Activated CD4-positive, alpha-beta T cell treated with anti-CD3 and anti-CD28 coated beads, Interleukin-2, amount 50 U/mL, for 4 hours (primary cell): ENCODE data around the gene ICAM1.
"Not testable (repeated sequence)": the region's sequence is repeated elsewhere in the genome, so short reads cannot be mapped to it uniquely, and the experiment has no call there.

Experiments
- DNase-seq, 2 experiments: peaks; one replicate each; pipeline ENCODE4 v3.0.0-alpha.2; 2020

The ICAM1 gene

GRCh38 chr19:10270616-10271394 lies at the start of gene ICAM1:
ICAM1 (plus strand) TSS chr19:10271120; CDS start chr19:10271160, 40 bp downstream.
- DNase-seq: peak; percentile 70 to 72

- no peak for DNase-seq
These were observed 48.6 kb upstream of the ICAM1 start for GRCh38 chr19:10222201-10222890.

DNA sequence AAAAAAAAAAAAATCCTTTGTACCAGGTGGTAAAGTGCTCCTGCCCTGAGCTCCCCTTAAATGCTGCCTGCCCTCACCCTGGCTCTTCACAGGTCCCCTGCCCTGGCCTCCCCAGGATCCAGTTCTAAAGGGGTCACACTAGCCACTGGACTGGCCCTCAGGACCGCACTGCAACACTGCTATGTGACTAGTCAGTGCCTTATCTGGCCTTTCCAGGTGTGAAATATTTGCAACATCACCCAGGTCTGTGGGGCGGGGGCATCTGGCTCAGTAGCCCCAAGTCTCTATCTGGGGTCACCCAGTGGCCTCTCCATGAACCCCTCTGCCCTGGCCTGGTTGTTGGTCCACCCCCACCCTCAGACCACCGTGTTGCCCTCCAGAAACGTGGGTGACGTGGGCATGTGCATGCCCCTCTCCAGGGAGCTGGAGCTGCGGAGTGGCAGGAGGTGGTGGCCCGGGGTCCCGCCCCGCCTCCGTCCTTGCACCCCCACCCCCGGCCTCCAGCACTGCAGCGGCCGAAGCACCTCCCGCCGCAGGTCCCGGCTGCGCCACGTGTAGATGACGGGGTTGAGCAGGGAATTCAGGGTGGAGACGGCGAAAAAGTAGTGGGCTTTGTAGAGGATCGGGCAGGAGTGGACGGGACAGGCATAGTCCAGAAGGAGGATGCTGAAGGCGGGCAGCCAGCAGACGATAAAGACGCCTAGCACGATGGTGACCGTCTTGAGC lies 47.3 kb upstream of the ICAM1 start:
- no peak for DNase-seq

GRCh38 chr19:10224337-10224736 lies 46.6 kb upstream of the ICAM1 start:
- DNase-seq: no peak

DNA sequence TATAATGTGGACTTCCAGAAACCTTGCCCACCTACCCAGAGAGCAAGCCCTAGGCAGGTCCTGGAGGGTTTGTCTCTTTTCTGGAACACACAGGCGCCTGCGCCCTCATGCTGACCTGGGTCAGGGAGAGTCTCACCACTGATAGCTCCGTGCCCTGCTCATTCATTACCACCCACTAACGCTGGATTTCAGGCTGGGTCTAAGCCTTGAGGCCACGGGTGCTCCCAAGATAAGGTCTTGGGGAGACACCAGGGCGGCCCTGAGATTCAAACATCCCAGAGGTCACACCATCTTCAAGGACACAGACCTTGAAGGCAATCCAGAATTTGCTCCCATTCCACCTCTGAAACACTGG lies 44.9 kb upstream of the ICAM1 start:
- DNase-seq: no peak

GRCh38 chr19:10226376-10227025 lies 44.4 kb upstream of the ICAM1 start:
- no peak for DNase-seq

- DNase-seq: no peak
These were observed 43.6 kb upstream of the ICAM1 start for GRCh38 chr19:10227026-10227971.

- DNase-seq: no peak
These were observed 42.5 kb upstream of the ICAM1 start for GRCh38 chr19:10228393-10228792.

GRCh38 chr19:10228920-10229319 lies 42.0 kb upstream of the ICAM1 start:
- DNase-seq: peak; percentile 32 to 37

- peak; percentile 78 to 85 for DNase-seq
These were observed 40.6 kb upstream of the ICAM1 start for GRCh38 chr19:10230173-10230860.

DNA sequence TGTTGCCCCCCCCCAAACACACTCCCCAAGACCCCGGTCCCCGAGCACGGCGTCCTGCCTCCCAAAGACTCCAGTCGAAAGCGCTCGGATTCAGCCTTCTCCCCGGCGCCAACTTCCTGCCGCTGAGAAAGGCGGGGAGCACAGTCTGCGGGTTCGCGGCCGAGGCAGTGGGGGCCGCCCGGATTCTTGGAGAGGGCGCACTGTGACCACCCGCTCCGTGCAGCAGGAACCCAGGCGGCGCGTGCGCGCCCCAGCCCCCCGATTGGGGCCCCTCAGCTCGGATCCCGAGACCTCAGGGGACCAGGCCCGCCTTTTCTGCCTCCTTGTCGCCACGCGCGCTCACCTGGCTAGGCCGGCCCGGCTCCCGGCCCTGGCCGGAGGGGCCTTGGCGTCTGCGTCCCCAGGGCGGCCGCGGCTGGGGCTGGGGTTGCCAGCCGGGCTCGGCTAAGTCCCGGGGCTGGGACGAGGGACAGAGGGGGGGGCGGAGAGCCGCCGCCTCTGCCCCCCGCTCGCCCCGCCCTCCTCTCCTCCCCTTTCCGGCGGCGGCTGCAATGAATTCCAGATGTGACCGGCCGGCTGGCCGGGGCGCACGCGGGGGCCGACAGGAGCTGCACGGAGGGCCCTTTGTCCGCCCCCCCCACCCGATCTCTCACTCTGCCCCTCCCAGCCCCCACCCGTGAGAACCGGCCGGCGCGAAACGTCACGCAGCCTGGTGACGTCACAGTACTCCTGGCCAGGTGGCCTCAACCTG lies 39.9 kb upstream of the ICAM1 start, which contains the start of gene S1PR2:
S1PR2 (minus strand) TSS at position 471 of the 751 bp plus-strand sequence. CDS start 6,426 bp downstream, outside the sequence.
- peak; percentile 64 to 68 for DNase-seq

DNA sequence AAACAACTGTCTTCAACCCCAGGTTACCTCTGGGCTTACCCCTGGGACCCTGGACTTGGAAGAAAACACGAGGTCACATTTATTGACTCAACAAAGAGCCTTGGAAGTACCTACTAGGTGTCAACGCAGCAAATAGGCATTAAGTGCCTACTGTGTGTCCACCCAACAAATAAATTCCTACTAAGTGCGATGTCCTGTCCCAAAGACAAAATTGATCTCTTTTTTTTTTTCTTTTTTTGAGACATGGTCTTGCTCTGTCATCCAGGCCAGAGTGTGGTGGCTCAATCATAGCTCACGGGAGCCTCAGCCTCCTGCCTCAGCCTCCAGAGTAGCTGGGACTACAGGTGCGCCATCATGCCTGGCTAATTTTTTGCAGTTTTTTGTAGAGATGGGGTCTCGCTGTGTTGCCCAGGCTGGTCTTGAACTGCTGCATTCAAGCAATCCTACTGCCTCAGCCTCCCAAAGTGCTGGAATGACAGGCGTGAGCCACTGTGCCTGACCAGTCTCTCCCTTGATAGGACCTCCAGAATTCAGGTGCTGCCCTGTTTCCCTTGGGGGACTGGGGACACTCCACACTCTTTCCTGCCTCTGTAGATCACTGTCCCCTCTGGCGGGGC lies 39.2 kb upstream of the ICAM1 start:
- no peak for DNase-seq

DNA sequence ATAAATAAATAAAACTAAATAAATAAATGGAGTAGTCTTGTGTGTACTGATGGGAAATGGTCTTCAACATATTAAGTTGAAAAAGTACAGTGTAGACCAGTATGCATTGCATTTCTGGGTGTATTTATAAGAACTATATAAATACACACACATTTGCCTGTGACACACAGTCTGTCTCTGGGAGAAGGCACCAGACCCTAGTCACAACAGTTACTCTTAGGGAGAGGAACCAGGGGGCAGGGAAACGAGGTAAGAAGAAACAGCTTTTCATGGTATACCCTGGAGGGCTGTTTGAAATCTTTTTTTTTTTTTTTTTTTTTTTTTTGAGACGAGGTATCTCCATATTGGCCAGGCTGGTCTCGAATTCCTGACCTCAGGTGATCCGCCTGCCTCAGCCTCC lies 37.0 kb upstream of the ICAM1 start:
- no peak for DNase-seq

DNA sequence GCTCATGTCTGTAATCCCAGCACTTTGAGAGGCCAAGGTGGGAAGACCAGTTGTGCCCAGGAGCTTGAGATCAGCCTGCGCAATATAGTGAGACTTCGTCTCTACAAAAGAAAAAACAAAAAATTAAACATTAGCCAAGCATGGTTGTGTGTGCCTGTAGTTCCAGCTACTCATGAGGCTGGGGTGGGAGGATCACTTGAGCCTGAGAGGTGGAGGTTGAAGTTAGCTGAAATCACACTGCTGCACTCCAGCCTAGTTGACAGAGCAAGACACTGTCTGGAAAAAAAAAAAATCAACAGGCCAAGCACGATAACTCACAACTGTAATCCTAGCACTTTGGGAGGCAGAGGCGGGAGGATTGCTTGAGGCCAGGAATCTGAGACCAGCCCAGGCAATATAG lies 35.9 kb upstream of the ICAM1 start:
- DNase-seq: no peak

GRCh38 chr19:10235409-10235808 lies 35.5 kb upstream of the ICAM1 start:
- not testable (repeated sequence) for DNase-seq

- DNase-seq: no peak
These were observed 33.2 kb upstream of the ICAM1 start for GRCh38 chr19:10237702-10238101.

DNA sequence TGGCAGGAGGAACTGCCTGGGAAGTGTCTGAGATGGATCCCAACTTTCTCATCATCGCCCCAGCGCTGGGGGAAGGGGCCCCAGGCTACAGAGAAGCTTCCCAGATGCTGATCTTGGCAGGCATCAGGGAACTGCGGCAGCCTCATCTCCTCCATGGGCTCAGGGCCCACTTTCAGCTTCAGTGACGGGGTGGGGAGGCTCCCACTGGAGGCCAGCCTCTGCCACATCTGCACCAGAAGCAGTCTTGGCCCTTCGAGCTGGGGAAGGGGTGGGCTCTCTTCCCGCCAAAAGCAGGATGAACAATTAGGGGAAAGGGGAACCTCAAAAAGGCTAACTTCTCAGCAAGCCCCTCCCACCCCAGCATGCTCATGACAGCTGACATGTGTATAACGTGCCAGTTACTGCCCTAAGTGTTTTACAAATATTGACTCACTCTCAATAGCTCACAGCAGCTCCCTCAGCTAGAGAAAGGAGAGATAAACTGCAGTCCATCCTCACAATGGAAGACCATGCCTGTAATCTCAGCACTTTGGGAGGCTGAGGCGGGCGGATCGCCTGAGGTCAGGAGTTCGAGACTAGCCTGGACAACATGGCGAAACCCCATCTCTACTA lies 32.6 kb upstream of the ICAM1 start:
- no peak for DNase-seq

DNA sequence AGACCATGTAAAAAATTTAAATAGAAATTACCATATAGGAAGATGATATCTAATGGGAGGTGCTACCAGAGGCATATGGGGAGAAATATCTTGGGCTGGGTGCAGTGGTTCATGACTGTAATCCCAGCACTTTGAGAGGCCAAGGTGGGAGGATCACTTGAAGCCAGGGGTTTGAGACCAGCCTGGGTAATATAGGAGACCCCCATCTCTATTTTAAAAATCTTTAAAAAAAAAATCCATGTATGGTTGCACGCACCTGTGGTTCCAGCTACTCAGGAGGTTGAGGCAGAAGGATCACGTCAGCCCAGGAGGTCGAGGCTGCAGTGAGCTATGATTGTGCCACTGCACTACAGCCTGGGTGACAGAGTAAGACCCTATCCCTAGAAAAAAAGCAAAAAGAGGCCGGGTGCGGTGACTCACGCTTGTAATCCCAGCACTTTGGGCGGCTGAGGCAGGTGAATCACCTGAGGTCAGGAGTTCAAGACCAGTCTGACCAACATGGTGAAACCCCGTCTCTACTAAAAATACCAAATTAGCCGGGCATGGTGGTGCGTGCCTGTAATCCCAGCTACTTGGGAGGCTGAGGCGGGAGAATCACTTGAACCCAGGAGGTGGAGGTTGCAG lies 29.0 kb upstream of the ICAM1 start:
- DNase-seq: not testable (repeated sequence)

- DNase-seq: no peak
These were observed 27.3 kb upstream of the ICAM1 start for GRCh38 chr19:10243606-10244005.
